ENCODE results near the gene SARNP.

Gene SARNP

GRCh38 chr12:55847603-55848291 is 30.2 kb upstream of the SARNP start:
- Histone ChIP-seq H3K27me3 (ENCODE audit: low read length) (no peaks in the 10 kb centered on the region; the same call in 1 of the 2 replicates), H3K4me3 (ENCODE audit: insufficient read depth, low read length, poor library complexity, severe bottlenecking) (no peak overlapping the region), H3K4me2 (ENCODE audit: low read depth, low read length, poor library complexity, severe bottlenecking) (no peak overlapping the region), H3K9me3 (ENCODE audit: insufficient read depth, low read length) (no peaks in the 10 kb centered on the region), H3K79me2 (ENCODE audit: insufficient read depth, low read length) (no peaks in the 10 kb centered on the region), H4K20me1 (ENCODE audit: low read depth, low read length) (no peaks in the 10 kb centered on the region), H3K9me2 (replicated peaks; ENCODE audit: insufficient read depth, low read length) (no peaks in the 10 kb centered on the region), H3F3A (ENCODE audit: insufficient read depth) (no peaks in the 10 kb centered on the region), H3K36me3 (ENCODE audit: low read length) (no peaks in the 10 kb centered on the region), H2AFZ (ENCODE audit: low read depth, low read length, severe bottlenecking) (no peak overlapping the region), H3K27ac (ENCODE audit: low read depth, low read length) (no peak overlapping the region), H3K9ac (ENCODE audit: low read length) (no peak overlapping the region)
- no peak for TF ChIP-seq CTCF (IDR thresholded peaks at IDR 0.05; ENCODE audit: insufficient read depth, low read length, poor library complexity, severe bottlenecking)
- TF ChIP-seq EZH2phosphoT487 (conservative IDR thresholded peaks at IDR 0.05; ENCODE audit: low read length), result no peak

- no peak overlapping the region for H3K4me2 ChIP-seq (ENCODE audit: low read depth, low read length, poor library complexity, severe bottlenecking)
- no peaks in the 10 kb centered on the region for H3K9me2 ChIP-seq (replicated peaks; ENCODE audit: insufficient read depth, low read length)
- no peaks in the 10 kb centered on the region for H3K27me3 ChIP-seq (ENCODE audit: low read length)
- H3K79me2 ChIP-seq (ENCODE audit: insufficient read depth, low read length), result no peaks in the 10 kb centered on the region
- H2AFZ ChIP-seq (ENCODE audit: low read depth, low read length, severe bottlenecking), result no peak overlapping the region
- no peaks in the 10 kb centered on the region for H3F3A ChIP-seq (ENCODE audit: insufficient read depth)
- no peaks in the 10 kb centered on the region for H4K20me1 ChIP-seq (ENCODE audit: low read depth, low read length)
- H3K9me3 ChIP-seq (ENCODE audit: insufficient read depth, low read length), result no peaks in the 10 kb centered on the region
- TF ChIP-seq CTCF (IDR thresholded peaks at IDR 0.05; ENCODE audit: insufficient read depth, low read length, poor library complexity, severe bottlenecking), result no peak
- no peak for TF ChIP-seq EZH2phosphoT487 (conservative IDR thresholded peaks at IDR 0.05; ENCODE audit: low read length)
- H3K36me3 ChIP-seq (ENCODE audit: low read length), result no peaks in the 10 kb centered on the region
- H3K27ac ChIP-seq (ENCODE audit: low read depth, low read length), result no peak overlapping the region
- H3K9ac ChIP-seq (ENCODE audit: low read length), result no peak overlapping the region
- H3K4me3 ChIP-seq (ENCODE audit: insufficient read depth, low read length, poor library complexity, severe bottlenecking), result no peak overlapping the region
Measured at GRCh38 chr12:55847033-55847432, 29.5 kb upstream of the SARNP start.

DNA sequence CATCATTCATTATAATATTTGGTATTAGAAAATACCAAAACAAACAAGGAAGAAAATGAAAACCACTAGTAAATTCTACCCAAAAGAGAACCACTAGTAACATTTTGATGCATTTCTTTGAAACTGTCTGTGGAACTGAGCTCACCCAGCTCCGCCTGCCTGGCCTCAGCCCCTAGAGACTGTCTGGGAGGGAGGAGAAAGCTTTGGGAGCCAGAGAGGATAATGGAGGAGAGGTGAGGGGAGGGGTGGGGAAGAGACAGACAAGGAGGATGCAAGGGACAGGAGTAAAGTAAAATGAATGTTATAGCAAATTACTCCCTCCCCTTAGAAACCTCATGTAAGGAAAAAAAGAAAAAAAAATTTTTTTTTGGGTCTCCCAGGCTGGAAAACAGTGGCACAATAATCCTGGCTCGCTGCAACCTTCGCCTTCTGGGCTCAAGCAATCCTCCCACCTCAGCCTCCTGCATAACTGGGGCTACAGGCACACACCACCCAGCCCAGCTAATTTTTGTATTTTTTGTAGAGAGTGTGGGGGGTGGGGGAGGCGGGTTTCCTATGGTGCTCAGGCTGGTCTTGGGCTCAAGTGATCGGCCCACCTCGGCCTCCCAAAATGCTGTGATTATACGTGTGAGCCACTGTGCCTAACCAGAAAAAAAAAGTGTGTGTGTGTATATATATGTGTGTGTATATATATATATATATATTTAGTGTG is 28.4 kb upstream of the SARNP start:
- Histone ChIP-seq H3K27ac (ENCODE audit: low read depth, low read length) (no peak overlapping the region), H3K27me3 (ENCODE audit: low read length) (no peaks in the 10 kb centered on the region), H3K9me2 (replicated peaks; ENCODE audit: insufficient read depth, low read length) (no peaks in the 10 kb centered on the region), H3K4me2 (ENCODE audit: low read depth, low read length, poor library complexity, severe bottlenecking) (no peak overlapping the region), H3K4me3 (ENCODE audit: insufficient read depth, low read length, poor library complexity, severe bottlenecking) (no peak overlapping the region), H3K79me2 (ENCODE audit: insufficient read depth, low read length) (no peaks in the 10 kb centered on the region), H3K36me3 (ENCODE audit: low read length) (no peaks in the 10 kb centered on the region), H2AFZ (ENCODE audit: low read depth, low read length, severe bottlenecking) (no peak overlapping the region), H3K9me3 (ENCODE audit: insufficient read depth, low read length) (no peaks in the 10 kb centered on the region), H3K9ac (ENCODE audit: low read length) (no peak overlapping the region), H3F3A (ENCODE audit: insufficient read depth) (no peaks in the 10 kb centered on the region), H4K20me1 (ENCODE audit: low read depth, low read length) (no peaks in the 10 kb centered on the region)
- no peak for TF ChIP-seq EZH2phosphoT487 (conservative IDR thresholded peaks at IDR 0.05; ENCODE audit: low read length)
- no peak for TF ChIP-seq CTCF (IDR thresholded peaks at IDR 0.05; ENCODE audit: insufficient read depth, low read length, poor library complexity, severe bottlenecking)
